Hematopoietic multipotent progenitor cell treated with erythropoietin and hydrocortisone succinate and interleukin-3 and kit ligand, for 6 days (in vitro differentiated cells): Measurements from ENCODE around the gene IVNS1ABP.
"Not testable (repeated sequence)": the region's sequence is repeated elsewhere in the genome, so short reads cannot be mapped to it uniquely, and the experiment has no call there.

ENCODE experiments used
- DNase-seq: peaks from one replicate; pipeline ENCODE4 v3.0.0-alpha.2; 2015

The IVNS1ABP gene

DNA sequence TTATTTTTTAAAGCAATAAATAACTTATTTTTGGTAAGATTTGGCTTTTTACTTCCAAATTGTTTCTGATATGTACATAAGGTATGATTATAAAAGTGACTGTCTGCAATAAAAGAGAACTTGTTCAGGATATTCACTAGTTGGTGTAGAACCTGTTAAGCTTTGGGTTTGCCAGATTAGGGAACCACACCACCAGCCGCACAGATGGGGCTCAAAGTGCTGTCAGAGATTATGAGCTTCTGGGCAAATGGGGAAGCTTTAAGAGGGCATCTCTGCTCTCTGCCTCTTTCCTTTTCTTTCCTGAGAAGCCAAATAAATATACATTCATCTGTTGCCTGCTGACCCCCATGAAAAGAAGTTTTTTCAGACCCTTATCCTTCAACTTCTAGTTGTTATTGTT, 25.4 kb downstream of the IVNS1ABP start:
- peak; percentile 92 for DNase-seq

DNA sequence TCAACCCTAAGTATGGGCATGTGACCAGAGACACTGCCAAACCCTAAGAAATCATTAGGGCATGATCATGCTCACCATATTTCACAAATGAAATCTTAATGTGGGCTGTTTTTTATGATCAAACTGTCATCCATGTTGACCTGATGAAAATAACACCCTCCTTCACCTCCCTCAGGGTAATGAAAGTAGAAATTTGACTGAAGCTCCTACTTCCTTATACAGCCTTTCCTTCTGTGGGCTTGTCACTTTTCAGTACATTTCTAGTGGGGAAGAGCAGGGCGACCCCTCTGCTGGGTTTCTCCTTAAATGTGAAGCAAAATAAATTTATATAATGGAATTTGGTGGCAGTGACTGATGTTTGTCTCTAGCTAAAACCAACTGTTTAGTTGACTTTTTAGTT, 25.9 kb downstream of the IVNS1ABP start:
- DNase-seq: peak; percentile 32

DNA sequence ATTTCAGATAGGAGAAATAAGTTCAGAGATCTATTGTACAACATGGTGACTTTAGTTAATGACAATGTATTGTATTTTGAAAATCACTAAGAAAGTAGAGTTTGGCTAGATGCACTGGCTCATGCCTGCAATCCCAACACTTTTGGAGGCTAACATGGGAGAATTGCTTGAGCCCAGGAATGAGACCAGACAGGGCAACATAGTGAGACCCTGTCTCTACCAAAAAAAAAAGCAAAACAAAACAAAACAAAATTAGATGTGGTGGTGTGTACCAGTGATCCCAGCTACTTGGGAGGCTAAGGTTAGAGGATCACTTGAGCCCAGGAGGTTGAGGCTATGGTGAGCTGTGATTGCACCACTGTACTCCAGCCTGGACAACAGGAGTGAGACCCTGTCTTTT, 27.2 kb downstream of the IVNS1ABP start:
- no peak for DNase-seq

DNA sequence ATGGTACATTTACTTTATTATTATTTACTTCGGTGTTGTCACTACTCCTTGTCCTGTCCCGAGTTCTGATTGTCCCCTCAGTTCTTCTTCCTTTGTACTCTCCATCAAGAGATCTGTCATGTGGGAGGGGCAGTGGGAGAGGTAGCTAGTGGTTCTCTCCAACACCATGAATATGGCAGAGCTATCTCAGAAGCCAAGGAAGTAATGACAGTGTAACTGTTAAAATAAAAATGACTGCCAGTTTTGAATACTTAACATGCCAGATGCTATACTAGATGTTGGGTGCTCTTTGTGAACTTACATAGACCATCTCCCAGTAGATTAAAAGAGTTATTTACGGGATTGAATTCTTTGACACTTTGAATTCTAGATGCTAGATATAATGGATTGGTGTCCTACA, 28.6 kb downstream of the IVNS1ABP start:
- DNase-seq: peak; percentile 21

DNA sequence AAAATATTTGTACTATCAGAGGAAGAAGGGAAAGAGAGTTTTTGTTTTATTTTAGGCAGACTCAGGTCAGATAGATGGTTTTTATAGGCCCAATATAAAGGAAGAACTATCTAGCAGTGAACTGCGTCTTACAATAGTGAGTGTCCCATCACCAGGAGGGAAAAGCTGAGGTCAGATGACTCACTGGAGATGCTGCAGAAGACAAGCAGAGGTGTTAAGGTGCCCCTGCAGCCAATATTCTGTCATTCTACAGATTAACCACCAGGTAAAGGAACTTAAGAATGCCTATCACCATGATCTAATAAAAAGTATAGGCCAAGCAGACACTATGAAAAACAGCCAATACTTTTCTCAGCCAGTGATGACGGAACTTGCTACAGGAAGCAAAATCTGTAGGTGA, 29.6 kb downstream of the IVNS1ABP start:
- no peak for DNase-seq

DNA sequence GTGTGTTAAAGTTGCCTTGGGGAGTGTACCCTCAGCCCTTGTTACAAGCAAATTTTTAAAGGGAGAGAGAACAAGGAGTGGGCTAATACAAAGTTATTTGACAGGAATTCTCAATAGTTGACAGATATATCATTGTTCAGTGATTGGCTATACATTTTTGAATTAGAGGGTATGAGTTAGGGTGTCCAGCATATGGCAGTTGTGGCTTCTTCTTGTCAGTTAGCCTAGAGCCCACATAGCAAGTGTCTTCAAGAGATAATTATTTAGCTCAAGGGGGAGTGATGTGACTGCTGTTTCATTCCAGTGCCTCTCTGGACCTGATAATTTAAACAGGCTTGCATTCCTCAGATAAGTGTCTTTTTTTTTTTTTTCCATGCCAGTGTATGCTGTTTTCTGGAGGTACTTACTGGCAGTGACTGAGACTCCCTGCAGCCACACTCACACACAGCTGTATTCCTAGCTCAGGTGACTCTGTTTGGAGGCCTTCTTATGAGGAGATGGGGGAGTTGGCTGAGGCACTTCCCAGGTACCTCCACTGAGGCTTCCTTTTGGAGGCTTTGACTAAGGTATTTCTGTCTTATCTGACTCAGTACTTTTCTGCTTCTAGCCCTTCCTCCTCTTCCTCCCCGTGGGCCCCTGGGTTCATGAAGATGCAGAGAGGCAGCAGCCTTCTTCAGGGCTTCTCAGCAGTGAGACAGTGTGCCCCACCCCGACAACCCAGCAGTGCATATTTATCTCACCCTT, 32.3 kb downstream of the IVNS1ABP start:
- DNase-seq: peak; percentile 97

DNA sequence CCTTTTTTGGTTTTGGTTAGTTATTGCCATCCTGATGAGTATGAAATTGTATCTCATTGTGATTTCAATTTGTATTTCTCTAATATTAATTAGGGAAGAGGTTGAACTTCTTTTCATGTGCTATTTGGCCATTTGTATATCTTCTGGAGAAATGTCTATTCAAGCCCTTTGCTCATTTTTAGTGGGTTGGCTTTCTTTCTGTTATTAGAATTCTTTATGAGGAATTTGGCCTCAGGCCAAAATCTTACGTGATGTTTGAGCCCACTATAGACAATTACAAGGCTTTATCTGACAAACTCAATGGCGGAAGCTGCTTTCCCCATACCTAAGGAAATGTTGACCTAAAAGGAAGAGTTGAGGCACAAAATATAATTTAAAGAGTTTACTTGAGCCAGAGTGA, 32.9 kb downstream of the IVNS1ABP start:
- DNase-seq: peak; percentile 79

DNA sequence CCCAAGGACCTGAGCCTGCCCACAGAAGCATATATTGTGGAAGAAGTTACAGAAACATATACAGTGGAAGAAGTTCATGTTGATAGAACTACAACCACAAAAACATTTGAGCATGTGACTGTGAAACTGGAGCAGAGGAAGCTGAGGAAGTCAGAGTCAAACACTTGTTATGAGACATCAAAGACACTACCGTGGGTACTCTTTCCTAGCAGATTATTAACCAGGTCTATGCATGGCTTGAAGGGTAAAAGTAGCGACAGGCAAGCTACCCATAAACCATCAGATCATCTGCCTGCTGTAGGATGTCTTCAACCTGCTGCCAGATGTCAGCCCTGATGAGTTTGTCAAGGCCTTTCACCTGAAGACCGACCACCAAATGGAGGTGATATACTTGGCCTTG, 35.8 kb downstream of the IVNS1ABP start:
- DNase-seq: no peak

DNA sequence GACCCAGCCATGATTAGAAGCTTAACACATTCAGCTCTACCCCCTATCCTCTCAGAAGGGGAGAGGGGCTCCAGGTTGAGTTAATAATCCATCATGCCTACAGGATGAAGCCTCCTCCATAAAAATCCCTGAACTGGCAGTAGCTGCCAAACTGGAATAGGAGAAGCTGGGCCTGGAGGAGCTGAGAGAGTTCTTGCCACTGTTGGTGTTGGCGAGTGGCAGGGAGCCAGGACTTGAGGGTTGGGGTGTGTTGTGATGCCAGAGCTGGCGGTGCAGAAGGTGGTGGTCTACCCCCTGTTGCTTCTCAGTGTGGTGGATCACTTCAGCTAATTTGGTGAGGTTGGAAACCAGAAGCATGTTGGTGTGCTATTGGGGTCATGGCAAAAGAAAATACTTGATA, 36.5 kb downstream of the IVNS1ABP start:
- DNase-seq: no peak

DNA sequence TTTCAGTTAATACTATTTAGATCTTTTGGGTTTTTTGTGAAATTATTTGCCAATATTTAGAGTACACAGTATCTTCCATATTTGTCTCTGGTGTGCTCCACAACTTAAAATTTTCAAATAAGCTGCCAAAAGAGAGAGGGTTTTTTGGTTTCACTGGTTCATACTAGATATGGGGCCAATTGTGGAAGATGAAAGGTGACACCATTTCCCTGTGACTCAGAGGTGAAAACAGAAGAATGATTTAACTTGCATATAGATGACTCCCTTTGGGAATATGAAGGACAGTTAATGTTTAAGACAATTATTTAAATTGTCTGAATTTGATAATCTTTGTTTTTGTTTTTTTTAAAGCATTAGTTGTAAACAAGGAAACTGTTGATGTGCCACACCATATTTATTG, 37.5 kb downstream of the IVNS1ABP start:
- no peak for DNase-seq

DNA sequence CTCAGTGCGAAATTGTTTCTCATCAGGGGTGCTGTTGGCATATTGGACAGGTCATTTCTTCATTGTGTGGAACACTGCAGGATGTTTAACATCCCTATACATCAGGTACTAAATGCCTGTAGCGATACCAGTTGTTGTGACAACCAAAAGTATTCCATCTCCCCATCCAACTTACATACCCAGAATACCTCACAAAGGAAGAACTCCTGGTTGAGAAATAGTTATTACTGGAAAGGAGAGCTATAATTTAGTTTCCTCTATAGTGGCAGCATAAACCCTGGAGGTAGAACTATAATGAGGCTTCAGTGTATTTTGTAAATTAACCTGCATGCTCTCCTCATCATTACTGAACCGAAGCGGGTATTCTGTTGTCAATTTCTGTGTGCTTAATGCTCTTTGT, 45.1 kb downstream of the IVNS1ABP start:
- no peak for DNase-seq

DNA sequence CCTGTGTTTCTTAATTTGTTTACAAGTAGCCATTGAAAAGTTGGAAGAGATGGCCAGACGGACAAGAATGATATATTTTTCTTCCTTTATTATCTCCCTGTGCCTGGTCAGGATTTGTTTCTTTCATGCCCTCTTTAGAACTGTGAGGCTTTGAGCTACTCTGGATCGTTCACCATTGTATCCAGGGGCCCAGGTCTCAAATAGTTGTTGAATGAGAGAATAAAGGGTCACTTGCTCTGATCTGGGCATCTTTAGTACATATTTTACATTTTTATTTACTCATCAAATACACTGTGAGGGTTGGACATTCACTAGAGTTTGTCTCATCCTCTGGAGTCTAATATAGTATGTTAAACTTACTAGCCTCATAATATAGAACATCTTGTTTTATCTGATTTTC, 48.7 kb downstream of the IVNS1ABP start:
- DNase-seq: no peak

DNA sequence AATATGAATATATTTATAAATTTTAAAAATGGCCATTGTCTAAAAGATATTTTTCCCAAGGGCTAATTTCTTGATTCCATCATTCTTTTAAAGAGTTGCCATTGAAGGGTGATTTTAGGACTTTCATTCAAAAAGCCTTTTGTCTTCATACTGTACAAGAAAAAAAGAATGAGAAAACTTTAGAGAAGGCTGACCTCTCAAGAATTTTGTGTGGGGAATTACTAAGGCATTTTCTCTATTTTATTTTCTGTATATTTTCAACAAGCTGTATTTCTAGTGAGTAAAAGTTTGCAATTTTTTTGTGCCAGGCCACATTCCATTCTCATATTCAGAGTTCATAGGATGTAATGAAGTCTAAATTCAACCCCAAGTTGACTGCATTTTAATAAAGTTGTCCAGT, 49.3 kb downstream of the IVNS1ABP start:
- no peak for DNase-seq

DNA sequence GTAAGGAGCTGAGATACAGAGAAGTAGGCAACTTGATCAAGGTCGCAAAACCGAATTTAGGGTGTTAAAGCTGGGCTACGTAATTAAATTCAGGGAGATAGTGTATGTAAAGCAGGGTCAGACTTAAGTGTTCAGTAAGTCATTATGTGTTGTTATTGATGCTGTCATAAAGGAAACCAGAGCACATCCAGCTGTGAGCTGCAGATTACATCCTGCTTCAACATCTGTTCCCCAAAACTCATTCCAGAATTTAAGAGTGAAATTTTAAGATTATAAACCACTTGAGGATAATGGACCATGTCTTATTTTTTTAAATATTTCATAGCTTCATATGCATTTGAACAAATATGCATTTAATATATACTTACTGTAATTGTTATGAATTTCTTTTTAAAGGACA, 49.7 kb downstream of the IVNS1ABP start:
- DNase-seq: no peak

DNA sequence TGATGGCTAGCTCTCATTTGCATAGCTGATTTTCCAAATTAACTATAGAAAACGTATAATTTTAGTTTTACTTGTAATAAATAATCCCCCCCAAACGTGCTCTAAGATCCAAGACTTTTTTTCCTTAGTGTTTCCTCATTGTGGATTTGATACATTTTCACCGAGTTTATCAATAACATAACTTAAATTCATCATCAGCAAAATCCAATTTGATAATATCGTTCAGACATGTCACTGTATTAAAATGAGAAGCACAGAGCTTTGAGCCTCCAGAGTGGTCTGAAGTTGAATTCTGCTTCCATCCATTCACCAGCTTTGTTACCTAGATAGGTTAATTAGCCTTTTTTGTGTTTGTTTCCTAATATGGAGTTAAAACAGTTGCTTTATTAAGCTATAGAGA, 51.7 kb downstream of the IVNS1ABP start:
- DNase-seq: no peak

DNA sequence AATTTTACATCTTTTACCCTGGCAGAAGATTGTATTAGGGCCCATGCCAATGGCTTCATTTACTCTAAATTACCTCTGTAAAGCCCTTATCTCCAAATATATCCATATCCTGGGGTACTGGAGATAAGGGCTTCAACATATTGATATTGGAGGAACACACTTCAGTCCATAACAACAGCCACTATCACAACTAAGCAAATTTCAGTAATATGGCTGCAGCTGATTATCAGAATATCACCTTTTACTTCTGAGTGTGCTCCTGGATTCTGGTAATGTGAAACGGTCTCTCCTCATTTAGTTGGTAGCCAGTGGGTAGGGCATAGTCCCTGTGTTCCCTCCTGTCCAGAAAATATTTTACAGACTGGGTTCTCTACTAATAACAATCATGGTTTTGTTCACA, 53.3 kb downstream of the IVNS1ABP start:
- DNase-seq: peak; percentile 35

DNA sequence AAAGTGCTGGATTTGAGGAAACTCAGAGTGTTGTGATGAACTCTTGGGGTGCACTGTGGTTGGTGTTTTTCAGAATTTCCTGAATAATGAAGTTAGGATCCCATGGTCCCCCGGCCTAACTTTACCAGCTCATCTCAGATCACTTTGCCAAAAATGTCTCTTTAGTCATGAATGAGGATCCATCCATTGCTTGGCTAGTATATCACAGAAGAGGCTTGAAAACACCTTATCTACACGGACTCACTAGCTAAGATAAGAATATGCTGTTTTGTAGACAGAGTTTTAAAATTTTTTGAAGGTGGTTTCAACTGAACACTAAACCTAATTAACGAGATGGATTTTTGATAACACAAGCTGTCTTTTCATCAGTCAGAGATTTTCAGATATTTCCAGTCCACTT, 53.8 kb downstream of the IVNS1ABP start:
- no peak for DNase-seq

DNA sequence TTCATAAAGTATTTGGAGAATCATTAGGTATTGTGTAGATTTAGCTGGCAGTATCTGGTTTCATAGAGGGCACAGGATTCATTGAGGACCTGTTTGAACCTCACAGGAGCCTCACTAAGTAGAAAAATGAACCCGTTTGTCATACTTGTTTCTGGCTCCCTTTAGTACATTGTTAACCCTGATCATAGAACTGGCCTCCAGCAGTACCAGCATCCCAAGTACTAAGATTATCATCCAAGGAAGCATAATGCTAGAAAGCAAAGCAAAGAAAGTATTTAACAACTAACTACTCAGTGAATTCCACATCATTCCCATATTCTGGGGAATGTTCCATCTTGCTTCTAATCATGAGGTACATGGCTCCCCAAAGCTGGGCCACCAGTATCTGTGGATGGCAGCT, 54.9 kb downstream of the IVNS1ABP start:
- no peak for DNase-seq

DNA sequence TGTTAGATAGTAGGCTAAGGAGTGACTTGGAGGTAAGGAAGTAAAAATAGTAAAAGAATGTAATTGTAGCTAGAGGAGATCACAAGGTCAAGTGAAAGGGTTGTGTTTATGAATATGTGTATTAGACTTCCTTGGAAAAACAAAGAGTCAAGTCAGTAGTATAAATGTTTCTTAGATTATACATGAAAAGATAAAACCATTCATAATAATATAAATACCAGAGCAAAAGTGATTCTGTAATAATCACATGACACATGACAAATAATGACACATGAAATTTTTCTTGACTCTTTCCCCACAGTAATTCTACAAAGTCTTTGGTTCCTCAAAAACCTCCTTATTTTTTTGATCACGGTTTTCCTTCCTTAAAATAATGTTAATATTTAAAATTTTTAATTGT, 56.4 kb downstream of the IVNS1ABP start:
- no peak for DNase-seq

DNA sequence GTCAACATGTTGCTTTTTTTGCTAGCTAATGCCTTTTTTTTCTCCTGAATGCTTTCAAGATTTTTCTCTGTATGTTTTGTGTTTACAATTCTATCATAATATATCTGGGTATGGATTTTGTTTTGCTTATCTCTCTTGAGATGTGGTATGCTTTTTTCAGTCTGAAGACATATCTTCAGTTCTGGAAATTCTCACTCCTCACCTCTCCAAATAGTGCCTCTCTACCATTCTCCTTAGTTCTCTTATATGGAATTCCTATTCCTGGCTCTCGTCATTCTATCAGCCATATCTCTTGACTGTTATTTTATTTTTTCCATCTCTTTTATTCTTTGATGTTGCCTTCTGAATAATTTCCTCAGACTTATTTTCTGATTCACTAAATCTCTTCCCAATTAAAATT, 58.4 kb downstream of the IVNS1ABP start:
- DNase-seq: no peak

DNA sequence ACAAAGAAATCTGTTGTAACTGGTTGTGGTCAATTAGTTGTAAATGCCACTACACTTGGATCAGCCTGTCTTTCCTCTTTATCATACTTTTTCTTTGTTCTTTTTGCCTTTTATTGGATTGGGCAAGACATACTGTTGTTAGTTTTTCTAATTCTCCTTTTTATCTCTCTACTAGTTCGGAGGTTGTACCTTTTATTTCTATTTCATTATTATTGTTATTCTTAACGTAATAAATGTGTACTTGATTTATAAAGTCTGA, 59.2 kb downstream of the IVNS1ABP start:
- DNase-seq: no peak

DNA sequence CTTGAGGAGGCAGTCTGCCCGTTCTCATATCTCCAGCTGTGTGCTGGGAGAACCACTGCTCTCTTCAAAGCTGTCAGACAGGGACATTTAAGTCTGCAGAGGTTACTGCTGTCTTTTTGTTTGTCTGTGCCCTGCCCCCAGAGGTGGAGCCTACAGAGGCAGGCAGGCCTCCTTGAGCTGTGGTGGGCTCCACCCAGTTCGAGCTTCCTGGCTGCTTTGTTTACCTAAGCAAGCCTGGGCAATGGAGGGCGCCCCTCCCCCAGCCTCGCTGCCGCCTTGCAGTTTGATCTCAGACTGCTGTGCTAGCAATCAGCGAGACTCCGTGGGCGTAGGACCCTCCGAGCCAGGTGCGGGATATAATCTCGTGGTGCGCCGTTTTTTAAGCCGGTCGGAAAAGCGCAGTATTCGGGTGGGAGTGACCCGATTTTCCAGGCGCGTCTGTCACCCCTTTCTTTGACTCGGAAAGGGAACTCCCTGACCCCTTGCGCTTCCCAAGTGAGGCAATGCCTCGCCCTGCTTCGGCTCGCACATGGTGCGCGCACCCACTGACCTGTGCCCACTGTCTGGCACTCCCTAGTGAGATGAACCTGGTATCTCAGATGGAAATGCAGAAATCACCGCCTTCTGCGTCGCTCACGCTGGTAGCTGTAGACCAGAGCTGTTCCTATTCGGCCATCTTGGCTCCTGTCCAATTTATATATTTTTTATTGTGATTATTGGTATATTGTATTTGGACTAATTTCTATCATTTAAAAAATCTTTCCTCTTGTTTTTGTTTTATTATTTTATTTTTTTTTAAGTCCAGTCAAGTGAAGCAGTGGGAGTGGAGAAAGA, 59.7 kb downstream of the IVNS1ABP start:
- DNase-seq: not testable (repeated sequence)

DNA sequence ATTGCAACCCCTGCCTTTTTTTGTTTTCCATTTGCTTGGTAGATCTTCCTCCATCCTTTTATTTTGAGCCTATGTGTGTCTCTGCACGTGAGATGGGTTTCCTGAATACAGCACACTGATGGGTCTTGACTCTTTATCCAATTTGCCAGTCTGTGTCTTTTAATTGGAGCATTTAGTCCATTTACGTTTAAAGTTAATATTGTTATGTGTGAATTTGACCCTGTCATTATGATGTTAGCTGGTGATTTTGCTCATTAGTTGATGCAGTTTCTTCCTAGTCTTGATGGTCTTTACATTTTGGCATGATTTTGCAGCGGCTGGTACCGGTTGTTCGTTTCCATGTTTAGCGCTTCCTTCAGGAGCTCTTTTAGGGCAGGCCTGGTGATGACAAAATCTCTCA, 61.4 kb downstream of the IVNS1ABP start:
- not testable (repeated sequence) for DNase-seq

DNA sequence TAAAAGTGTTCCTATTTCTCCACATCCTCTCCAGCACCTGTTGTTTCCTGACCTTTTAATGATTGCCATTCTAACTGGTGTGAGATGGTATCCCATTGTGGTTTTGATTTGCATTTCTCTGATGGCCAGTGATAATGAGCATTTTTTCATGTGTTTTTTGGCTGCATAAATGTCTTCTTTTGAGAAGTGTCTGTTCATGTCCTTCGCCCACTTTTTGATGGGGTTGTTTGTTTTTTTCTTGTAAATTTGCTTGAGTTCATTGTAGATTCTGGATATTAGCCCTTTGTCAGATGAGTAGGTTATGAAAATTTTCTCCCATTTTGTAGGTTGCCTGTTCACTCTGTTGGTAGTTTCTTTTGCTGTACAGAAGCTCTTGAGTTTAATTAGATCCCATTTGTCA, 64.6 kb downstream of the IVNS1ABP start:
- not testable (repeated sequence) for DNase-seq

DNA sequence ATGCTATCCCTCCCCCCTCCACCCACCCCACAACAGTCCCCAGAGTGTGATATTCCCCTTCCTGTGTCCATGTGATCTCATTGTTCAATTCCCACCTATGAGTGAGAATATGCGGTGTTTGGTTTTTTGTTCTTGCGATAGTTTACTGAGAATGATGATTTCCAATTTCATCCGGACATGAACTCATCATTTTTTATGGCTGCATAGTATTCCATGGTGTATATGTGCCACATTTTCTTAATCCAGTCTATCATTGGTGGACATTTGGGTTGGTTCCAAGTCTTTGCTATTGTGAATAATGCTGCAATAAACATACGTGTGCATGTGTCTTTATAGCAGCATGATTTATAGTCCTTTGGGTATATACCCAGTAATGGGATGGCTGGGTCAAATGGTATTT, 65.1 kb downstream of the IVNS1ABP start:
- DNase-seq: not testable (repeated sequence)
